Esophagus (tissue), 2 donors: ENCODE measurements around the gene HLA-C. TPM values are rescaled to one million over a fixed set of nuclear protein-coding genes. Genes with fewer than 3 reads are reported as not detected.
"Not testable (repeated sequence)": the region's sequence is repeated elsewhere in the genome, so short reads cannot be mapped to it uniquely, and the experiment has no call there.

Experiments
- H3K27ac ChIP-seq, 2 donors: one replicate each; pipeline ENCODE4 v1.5.1; 2013; ENCODE audit warnings: low read depth in 2 of 2, mild to moderate bottlenecking in 2 of 2, inconsistent platforms in 1 of 2, low read length in 1 of 2, moderate library complexity in 1 of 2
- H3K27me3 ChIP-seq, 2 donors: one replicate each; pipeline ENCODE4 v1.6.1; 2013; ENCODE audit warnings: low read length in 2 of 2, control low read depth in 1 of 2, mild to moderate bottlenecking in 1 of 2; ENCODE audit not compliant: insufficient read depth in 2 of 2, control insufficient read depth in 1 of 2
- H3K36me3 ChIP-seq, 2 donors: one replicate each; pipeline ENCODE4 v1.6.1; 2013; ENCODE audit warnings: low read length in 1 of 2; ENCODE audit not compliant: control insufficient read depth in 2 of 2, insufficient read depth in 2 of 2
- H3K4me1 ChIP-seq, 2 donors: one replicate each; pipeline ENCODE4 v1.6.1; 2013; ENCODE audit warnings: low read length in 1 of 2; ENCODE audit not compliant: control insufficient read depth in 2 of 2, insufficient read depth in 2 of 2
- H3K4me3 ChIP-seq, 2 donors: one replicate each; pipeline ENCODE4 v1.5.1; 2013; ENCODE audit warnings: low read length in 2 of 2, mild to moderate bottlenecking in 2 of 2, low read depth in 1 of 2, moderate library complexity in 1 of 2
- H3K9me3 ChIP-seq, 2 donors: one replicate each; pipeline ENCODE4 v1.6.1; 2013; ENCODE audit warnings: mild to moderate bottlenecking in 2 of 2, low read depth in 1 of 2, low read length in 1 of 2, moderate library complexity in 1 of 2; ENCODE audit not compliant: control insufficient read depth in 2 of 2, insufficient read depth in 1 of 2
- WGBS, 2 donors: extraction: QIAGEN DNeasy Blood & Tissue Kit; methylation state at CpG; one replicate each; pipeline ENCODE4 v1.1.7; 2013; 5-methylcytosine and 5-hydroxymethylcytosine counted together
- polyA plus RNA-seq, 2 donors: library from polyadenylated mRNA; stranded (reverse); fragments of 200-250 nt; gene quantifications; one replicate each; pipeline ENCODE4 v1.2.3, GENCODE V29; 2013
- donor health status: healthy with polysubstance abuse.
- donor health status: Bipolar disorder and iron deficiency.

HLA-C gene
- polyA plus RNA-seq, 2 donors: 104 to 121 TPM

- Histone ChIP-seq H3K4me3 (no peak overlapping the region), H3K9me3 (no peaks in the 10 kb centered on the region), H3K27ac (no peak overlapping the region), H3K27me3 (no peaks in the 10 kb centered on the region), H3K4me1 (no peaks in the 10 kb centered on the region), H3K36me3 (no peaks in the 10 kb centered on the region)
- 39 to 57% methylated on average over 4 of the region's 4 CpGs for WGBS, 2 donors
These were observed 28.9 kb upstream of the HLA-C start for GRCh38 chr6:31300797-31301196.

DNA sequence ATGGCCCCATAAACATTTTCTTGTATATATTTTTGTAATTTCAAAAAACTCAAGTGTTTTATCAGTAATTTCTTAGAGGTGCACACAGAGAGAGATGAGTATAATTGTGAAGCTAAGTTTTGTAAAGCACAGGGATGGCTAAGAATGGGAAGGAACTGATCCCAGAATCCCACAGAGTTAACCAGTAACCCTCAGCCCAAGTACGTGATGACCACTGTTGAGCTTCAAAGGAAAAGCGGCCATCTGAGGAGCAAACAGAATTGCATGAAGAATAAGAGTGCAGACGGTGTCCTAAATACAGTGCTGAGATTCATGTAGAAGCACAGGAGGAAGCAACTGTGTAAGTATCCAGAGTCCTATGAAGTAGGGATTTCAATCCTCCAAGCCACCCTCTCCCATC, 28.1 kb upstream of the HLA-C start:
- WGBS, 2 donors: 54 to 65% methylated on average over 3 of the region's 3 CpGs
- H3K9me3 ChIP-seq: no peaks in the 10 kb centered on the region
- H3K27ac ChIP-seq: no peak overlapping the region
- H3K4me3 ChIP-seq: no peak overlapping the region
- no peaks in the 10 kb centered on the region for H3K4me1 ChIP-seq
- no peaks in the 10 kb centered on the region for H3K36me3 ChIP-seq
- H3K27me3 ChIP-seq: no peaks in the 10 kb centered on the region

- Histone ChIP-seq H3K4me1 (no peaks in the 10 kb centered on the region), H3K4me3 (no peak overlapping the region), H3K27ac (no peak overlapping the region), H3K27me3 (no peaks in the 10 kb centered on the region), H3K36me3 (no peaks in the 10 kb centered on the region), H3K9me3 (no peaks in the 10 kb centered on the region)
- WGBS, 2 donors: 7 to 8% methylated on average over 2 of the region's 2 CpGs
These were observed 27.6 kb upstream of the HLA-C start for GRCh38 chr6:31299511-31299910.

- H3K27me3 ChIP-seq: no peaks in the 10 kb centered on the region
- 56 to 60% methylated on average over 3 of the region's 3 CpGs for WGBS, 2 donors
- H3K9me3 ChIP-seq: no peaks in the 10 kb centered on the region
These were observed 22.2 kb upstream of the HLA-C start for GRCh38 chr6:31294056-31294455.

DNA sequence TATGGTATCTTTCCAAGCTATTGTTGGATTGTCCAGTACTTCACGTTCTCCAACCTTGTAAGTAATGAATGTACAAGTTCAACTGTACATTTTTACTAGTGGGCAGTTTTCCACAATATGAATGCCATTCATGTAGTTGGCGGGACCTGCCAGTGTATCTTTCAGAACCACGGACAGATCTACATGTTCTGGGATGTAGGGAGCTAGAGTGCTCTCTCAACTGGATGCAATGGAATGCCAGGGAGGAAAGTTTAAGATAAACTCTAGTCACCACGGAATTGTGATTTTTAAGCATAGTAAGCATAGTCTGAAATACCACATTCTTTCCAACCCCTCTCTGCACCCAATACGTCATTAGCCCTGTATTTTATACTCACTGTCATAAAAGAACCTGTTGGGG, 21.5 kb upstream of the HLA-C start:
- H3K4me3 ChIP-seq: no peak overlapping the region
- H3K9me3 ChIP-seq: no peaks in the 10 kb centered on the region
- no peaks in the 10 kb centered on the region for H3K27me3 ChIP-seq
- 21 to 31% methylated on average over 5 of the region's 5 CpGs for WGBS, 2 donors
- H3K4me1 ChIP-seq: no peaks in the 10 kb centered on the region
- no peaks in the 10 kb centered on the region for H3K36me3 ChIP-seq
- no peak overlapping the region for H3K27ac ChIP-seq

More at GRCh38 chr6:31294056-31294455, 22.2 kb upstream of the HLA-C start:
- Histone ChIP-seq H3K27ac (no peak overlapping the region), H3K4me3 (no peak overlapping the region), H3K4me1 (no peaks in the 10 kb centered on the region), H3K36me3 (no peaks in the 10 kb centered on the region)

DNA sequence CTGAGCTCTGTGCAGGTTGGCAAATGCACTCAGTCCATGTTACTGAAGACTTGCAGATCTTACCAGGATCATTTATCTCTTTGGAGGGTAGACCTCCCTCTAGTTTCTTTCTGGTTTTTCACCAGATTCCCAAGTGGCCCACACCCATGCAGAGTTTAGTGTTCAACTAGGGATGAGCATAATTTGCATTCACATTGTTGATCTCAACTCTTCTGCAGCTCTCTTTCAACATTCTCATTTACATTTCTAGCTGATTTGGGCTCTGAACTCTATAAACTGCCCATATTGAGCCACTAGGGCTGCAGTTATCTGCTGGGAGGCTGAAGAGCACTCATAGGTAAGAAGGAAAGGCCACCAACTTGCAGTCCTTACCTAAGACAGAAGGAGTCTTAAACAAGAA, 17.9 kb upstream of the HLA-C start:
- Histone ChIP-seq H3K9me3 (peaks cover 0 to 2% of the 10 kb centered on the region in 2 donors), H3K27ac (no peak overlapping the region), H3K4me1 (no peaks in the 10 kb centered on the region), H3K27me3 (no peaks in the 10 kb centered on the region), H3K4me3 (no peak overlapping the region), H3K36me3 (no peaks in the 10 kb centered on the region)

DNA sequence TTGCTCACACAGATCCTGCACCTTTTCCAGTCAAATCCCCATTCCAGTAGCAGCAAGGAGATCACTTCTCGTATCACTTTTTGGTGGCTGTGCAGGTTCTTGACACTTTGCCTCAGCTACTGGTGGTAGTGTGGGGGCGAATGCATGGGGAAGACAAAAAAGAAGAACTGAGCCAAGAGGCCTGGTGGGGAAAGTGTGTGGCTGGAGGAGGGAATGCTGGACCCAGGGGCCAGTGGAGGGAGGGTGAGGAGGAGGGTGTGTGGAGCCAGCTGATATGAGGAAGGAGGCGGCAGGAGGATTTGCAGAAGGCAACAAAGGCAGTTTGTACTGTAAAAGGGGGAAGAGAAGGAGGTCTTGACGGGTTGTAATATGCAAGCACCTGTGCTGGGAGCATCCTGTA, 15.7 kb upstream of the HLA-C start:
- Histone ChIP-seq H3K27me3 (no peaks in the 10 kb centered on the region), H3K27ac (no peak overlapping the region)
- WGBS, 2 donors: 81 to 84% methylated on average over 4 of the region's 4 CpGs

GRCh38 chr6:31285982-31286381, 14.1 kb upstream of the HLA-C start:
- no peaks in the 10 kb centered on the region for H3K4me1 ChIP-seq
- H3K27me3 ChIP-seq: no peaks in the 10 kb centered on the region
- H3K4me3 ChIP-seq: no peak overlapping the region
- no peaks in the 10 kb centered on the region for H3K36me3 ChIP-seq
- H3K9me3 ChIP-seq: peaks cover 0 to 4% of the 10 kb centered on the region in 2 donors
- H3K27ac ChIP-seq: no peak overlapping the region
- 50 to 62% methylated on average over 2 of the region's 2 CpGs for WGBS, 2 donors

More for the DNA sequence above, 15.7 kb upstream of the HLA-C start:
- Histone ChIP-seq H3K4me3 (no peak overlapping the region), H3K4me1 (no peaks in the 10 kb centered on the region), H3K9me3 (peaks cover 0 to 4% of the 10 kb centered on the region in 2 donors), H3K36me3 (no peaks in the 10 kb centered on the region)

DNA sequence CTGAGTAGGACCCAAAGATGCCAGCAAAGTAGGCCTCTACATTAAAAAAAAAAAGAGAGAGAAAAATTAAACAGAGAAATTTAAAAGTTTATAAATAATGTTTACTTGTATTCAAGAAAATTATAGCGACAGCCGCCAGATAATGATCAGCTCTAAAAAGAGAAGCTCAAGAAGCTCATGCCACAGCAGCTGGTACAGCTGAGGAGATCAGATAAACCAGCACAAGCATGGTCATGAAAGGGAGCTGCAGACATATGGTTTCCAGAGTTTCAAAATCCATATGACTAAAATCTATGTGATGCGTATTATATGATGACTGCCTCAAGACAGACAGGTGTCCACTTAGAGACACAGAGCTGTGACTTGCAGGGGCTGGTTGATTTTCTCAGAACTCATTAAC, 13.6 kb upstream of the HLA-C start:
- 85 to 94% methylated on average over 3 of the region's 3 CpGs for WGBS, 2 donors
- peaks cover 0 to 4% of the 10 kb centered on the region in 2 donors for H3K9me3 ChIP-seq

GRCh38 chr6:31279647-31280046, 7.8 kb upstream of the HLA-C start:
- not testable (repeated sequence) for H3K9me3 ChIP-seq, H3K4me3 ChIP-seq, H3K27me3 ChIP-seq, H3K27ac ChIP-seq, H3K36me3 ChIP-seq, H3K4me1 ChIP-seq
- WGBS, 2 donors: 78 to 88% methylated on average over 3 of the region's 3 CpGs

More for the DNA sequence above, 13.6 kb upstream of the HLA-C start:
- H3K27ac ChIP-seq: no peak overlapping the region
- no peaks in the 10 kb centered on the region for H3K27me3 ChIP-seq
- no peaks in the 10 kb centered on the region for H3K4me1 ChIP-seq
- no peaks in the 10 kb centered on the region for H3K36me3 ChIP-seq
- H3K4me3 ChIP-seq: no peak overlapping the region
